ENCODE measurements around the gene RAB3C. TPM values are rescaled to one million over a fixed set of nuclear protein-coding genes. Genes with fewer than 3 reads are reported as not detected.

RAB3C gene
- total RNA-seq, 2 donors from 2014 or later: not detected

DNA sequence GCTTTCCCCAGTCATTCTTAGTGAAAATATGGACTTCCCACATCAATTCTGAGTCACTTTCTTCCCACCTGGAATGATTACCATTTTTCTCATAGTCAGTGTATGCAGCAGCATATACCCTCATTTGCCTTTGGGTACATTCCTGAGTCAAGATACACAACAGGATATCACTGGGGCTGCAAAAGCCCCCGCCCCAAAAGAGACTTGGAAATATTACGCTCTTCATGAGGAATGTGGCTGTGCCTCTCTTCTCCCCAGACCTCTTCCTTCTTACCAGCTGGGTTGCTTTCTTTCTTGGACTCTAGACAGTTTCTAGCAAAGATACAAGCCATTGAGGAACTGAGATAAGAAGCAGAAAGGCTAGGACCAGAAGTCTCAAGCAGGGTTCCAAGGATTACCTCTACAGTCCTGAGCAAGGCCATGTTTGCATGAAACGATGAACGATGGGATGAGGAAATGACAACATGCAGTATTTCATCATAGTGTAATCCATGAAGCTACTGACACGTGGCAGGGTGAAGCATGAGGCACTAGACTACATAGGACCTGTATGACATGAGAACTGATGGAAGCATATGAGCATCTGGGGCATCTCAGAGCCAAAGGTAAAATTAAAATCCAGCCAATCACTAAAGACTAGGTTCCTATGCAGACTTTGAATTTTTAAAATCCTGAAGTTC lies 218.1 kb downstream of the RAB3C start:
- Mint-ChIP-seq H3K36me3 (ENCODE audit: low read depth) (no peaks in the 10 kb centered on the region), H3K4me1 (no peaks in the 10 kb centered on the region), H3K27me3 (peaks cover 27% of the 10 kb centered on the region), H3K9me3 (no peaks in the 10 kb centered on the region), H3K4me3 (no peak overlapping the region), H3K27ac (no peak overlapping the region)
- ATAC-seq (replicated peaks): no peak

DNA sequence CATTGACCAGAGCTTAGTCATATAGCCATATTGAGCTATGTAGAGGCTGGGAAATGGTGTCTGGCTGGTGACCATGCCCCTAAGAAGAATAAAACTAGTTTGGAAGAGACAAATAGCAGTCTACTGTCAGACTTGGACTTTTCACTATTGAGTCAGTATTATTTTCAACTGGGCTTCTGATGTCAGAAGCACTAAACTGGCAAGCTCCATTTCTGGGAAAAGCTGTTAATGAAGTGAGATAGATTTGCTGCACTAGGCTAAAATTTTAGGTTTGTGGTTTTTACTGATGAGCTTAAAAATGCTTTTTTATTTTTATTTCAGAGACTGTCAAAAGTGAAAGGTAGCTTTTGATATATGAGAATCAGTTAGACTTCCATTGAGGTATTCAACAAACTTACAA lies 220.2 kb downstream of the RAB3C start:
- Mint-ChIP-seq H3K9me3 (no peaks in the 10 kb centered on the region), H3K27ac (no peak overlapping the region), H3K4me3 (no peak overlapping the region), H3K36me3 (ENCODE audit: low read depth) (no peaks in the 10 kb centered on the region), H3K4me1 (no peaks in the 10 kb centered on the region), H3K27me3 (peaks cover 30% of the 10 kb centered on the region)
- no peak for ATAC-seq (replicated peaks)

DNA sequence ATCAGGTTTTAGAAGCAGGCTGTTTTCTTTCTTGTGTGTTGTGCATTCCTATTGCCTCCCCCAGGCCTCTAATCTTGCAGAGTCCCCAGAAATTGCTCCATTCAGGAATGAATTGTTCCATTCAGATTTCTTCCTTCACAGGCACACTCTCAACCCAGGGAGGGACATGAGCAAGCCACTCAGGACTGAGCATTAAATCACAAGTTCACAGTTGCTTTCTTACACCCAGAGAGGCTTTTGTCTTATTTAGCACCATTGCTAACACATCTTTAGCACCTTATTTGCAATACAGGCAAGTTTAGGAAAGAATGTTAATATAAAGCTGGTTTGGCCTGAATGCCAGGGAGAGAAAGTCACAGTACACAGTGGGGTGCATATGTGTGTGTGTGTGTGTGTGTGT lies 221.4 kb downstream of the RAB3C start:
- no peaks in the 10 kb centered on the region for H3K36me3 Mint-ChIP-seq (ENCODE audit: low read depth)
- H3K4me1 Mint-ChIP-seq: no peaks in the 10 kb centered on the region
- H3K27me3 Mint-ChIP-seq: peaks cover 27% of the 10 kb centered on the region
- H3K4me3 Mint-ChIP-seq: no peak overlapping the region
- no peak for ATAC-seq (replicated peaks)
- H3K9me3 Mint-ChIP-seq: no peaks in the 10 kb centered on the region
- no peak overlapping the region for H3K27ac Mint-ChIP-seq

DNA sequence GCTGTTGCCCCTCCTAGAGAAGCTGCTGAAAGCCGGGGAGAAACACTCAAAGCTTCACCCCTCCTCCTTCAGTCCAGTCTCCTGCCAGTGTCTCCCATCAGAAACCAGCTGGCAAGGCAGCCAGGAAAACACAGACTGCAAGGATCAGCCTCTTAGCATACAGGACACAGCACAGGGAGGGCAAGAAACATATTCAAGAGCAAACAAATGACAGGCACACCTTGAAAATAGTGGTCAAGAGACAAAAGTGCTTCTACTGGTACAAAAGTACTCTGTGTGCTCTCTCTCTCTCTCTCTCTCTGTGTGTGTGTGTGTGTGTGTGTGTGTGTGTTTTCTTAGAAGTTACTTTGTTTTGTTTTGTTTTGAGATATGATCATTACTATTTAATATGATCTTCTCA lies 227.2 kb downstream of the RAB3C start:
- no peaks in the 10 kb centered on the region for H3K36me3 Mint-ChIP-seq (ENCODE audit: low read depth)
- H3K27me3 Mint-ChIP-seq: peaks cover 23% of the 10 kb centered on the region
- H3K4me1 Mint-ChIP-seq: no peaks in the 10 kb centered on the region
- H3K27ac Mint-ChIP-seq: no peak overlapping the region
- H3K9me3 Mint-ChIP-seq: no peaks in the 10 kb centered on the region
- no peak overlapping the region for H3K4me3 Mint-ChIP-seq
- ATAC-seq (replicated peaks): no peak

DNA sequence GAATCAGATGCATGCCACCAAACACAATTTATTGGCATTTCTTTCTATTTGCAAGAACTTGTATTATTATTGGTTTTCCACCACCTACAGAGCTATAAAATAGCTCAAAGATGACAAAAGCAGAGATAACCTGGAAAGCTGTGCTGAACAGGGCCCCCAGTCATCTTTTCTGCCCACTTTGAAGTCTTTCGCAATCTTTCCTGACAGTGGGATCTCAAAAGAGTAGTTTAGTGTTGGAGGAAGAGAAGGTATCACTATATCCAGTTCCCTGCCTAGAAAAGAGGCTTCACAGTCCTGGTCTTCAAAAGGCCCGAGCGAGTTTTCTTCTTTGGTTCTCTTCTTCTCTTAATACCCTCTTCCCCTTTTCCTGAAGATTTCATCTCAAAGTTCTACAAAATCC lies 231.0 kb downstream of the RAB3C start:
- H3K27me3 Mint-ChIP-seq: no peaks in the 10 kb centered on the region
- ATAC-seq (replicated peaks): no peak
- H3K36me3 Mint-ChIP-seq (ENCODE audit: low read depth): no peaks in the 10 kb centered on the region
- no peaks in the 10 kb centered on the region for H3K4me1 Mint-ChIP-seq
- H3K9me3 Mint-ChIP-seq: no peaks in the 10 kb centered on the region
- H3K27ac Mint-ChIP-seq: no peak overlapping the region
- no peak overlapping the region for H3K4me3 Mint-ChIP-seq

DNA sequence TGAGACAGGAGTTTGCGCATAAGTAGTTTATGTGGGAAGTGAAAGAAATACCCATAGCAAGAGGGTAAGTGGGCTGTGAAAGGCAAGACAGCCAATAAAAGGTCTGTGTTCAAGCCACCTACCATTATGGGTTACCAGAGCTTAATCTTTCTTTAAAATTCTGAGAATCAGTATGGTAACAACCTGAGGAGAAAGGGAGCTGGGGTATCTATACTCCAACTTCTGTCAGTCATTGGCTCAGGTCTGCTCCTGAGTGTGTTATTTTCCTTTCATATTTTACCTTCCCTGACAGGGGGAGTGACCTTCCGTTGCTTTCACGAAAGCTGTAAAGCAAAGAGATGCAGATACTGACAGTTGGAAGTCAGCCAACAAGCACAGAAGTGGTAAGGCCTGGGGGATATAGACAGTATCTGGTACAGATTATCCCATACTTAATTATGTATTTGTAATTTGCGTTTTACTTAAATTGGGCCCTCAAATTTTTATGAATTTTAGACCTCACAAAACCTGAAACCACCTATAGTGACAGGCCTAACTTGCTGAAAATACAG lies 233.4 kb downstream of the RAB3C start:
- Mint-ChIP-seq H3K4me1 (no peaks in the 10 kb centered on the region), H3K27me3 (no peaks in the 10 kb centered on the region), H3K9me3 (no peaks in the 10 kb centered on the region), H3K27ac (no peak overlapping the region), H3K36me3 (ENCODE audit: low read depth) (no peaks in the 10 kb centered on the region), H3K4me3 (no peak overlapping the region)
- no peak for ATAC-seq (replicated peaks)

DNA sequence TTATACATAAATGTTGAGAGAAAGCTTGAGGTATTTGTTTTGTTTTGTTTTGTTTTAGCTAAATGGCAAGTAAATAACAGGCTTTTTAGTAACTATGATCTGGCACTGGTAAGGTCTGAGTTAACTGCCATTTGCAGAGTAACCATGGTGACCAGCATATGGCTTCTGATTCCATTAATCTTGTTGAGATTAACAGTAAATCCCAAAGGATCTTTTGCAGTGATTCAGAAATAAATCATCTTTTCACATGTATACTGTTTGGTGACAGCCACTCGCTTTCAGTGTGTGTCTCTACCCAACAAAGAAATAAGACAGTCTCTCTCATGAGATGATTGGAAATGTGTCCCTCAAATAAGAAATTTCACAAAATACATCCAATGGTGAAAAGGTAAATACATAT lies 235.6 kb downstream of the RAB3C start:
- no peaks in the 10 kb centered on the region for H3K4me1 Mint-ChIP-seq
- no peak overlapping the region for H3K27ac Mint-ChIP-seq
- H3K36me3 Mint-ChIP-seq (ENCODE audit: low read depth): no peaks in the 10 kb centered on the region
- H3K27me3 Mint-ChIP-seq: no peaks in the 10 kb centered on the region
- H3K9me3 Mint-ChIP-seq: no peaks in the 10 kb centered on the region
- H3K4me3 Mint-ChIP-seq: no peak overlapping the region
- ATAC-seq (replicated peaks): no peak

DNA sequence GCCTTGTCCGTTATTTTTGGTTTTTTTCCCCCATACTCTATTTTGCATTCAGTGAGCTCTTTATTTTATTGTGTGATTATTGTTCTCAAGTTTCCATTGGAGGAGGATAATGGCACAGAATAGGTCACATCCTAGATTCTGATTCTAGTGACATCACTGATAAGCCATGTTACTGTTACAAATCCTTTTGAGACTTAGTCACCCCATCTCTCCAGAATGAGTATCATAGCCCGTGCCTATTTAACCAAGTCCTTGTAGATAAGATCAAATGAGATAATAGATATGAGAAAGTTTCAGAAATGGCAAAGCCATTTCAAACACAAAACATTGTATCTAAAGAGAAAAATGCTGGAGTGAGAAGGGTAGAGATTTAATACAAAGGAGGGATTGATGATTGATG lies 242.6 kb downstream of the RAB3C start:
- Mint-ChIP-seq H3K4me1 (no peaks in the 10 kb centered on the region), H3K36me3 (ENCODE audit: low read depth) (no peaks in the 10 kb centered on the region), H3K27ac (no peak overlapping the region), H3K27me3 (peaks cover 8% of the 10 kb centered on the region), H3K4me3 (no peak overlapping the region), H3K9me3 (no peaks in the 10 kb centered on the region)
- no peak for ATAC-seq (replicated peaks)

DNA sequence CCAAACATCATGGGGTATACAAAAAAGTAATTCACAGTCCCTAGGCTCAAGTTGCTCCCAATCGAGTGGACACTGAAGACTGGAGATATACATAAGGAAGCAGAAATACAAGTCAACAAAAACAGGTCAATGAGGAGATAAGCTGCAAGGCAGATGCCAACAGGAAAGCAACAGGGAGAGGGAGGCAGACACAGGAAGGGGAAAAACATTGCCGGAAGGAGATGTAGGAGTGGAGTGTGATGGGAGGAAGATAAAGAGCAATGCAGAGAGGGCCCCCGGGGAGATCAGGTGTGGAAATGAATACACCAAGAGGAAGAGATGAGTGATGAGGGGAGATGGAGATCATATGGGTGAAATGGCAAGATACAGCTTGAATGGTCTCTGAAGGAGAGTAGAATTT lies 243.0 kb downstream of the RAB3C start:
- Mint-ChIP-seq H3K4me3 (no peak overlapping the region), H3K36me3 (ENCODE audit: low read depth) (no peaks in the 10 kb centered on the region), H3K27me3 (peaks cover 8% of the 10 kb centered on the region), H3K9me3 (no peaks in the 10 kb centered on the region), H3K4me1 (no peaks in the 10 kb centered on the region), H3K27ac (no peak overlapping the region)
- no peak for ATAC-seq (replicated peaks)

DNA sequence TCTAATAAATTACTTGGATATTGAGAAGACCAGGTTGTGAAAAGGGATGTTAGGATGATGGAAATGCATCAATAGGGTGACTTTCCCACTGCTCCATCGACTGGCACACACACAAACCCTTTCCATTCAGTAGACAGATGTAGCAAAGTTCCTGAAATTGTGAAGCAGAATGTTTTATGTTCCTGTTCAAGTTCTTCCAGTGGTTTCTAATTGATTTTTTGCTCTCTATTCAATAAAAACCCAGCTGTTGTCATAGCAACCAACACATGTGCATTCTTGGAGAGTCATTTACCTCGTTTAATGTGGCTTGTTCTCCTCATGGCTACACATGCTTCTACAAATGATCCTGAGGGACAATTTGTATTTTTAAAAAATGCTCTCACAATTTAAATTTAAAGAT lies 244.6 kb downstream of the RAB3C start:
- ATAC-seq (replicated peaks): no peak
- Mint-ChIP-seq H3K27me3 (peaks cover 8% of the 10 kb centered on the region), H3K36me3 (ENCODE audit: low read depth) (no peaks in the 10 kb centered on the region), H3K9me3 (no peaks in the 10 kb centered on the region), H3K4me1 (no peaks in the 10 kb centered on the region), H3K27ac (no peak overlapping the region), H3K4me3 (no peak overlapping the region)

DNA sequence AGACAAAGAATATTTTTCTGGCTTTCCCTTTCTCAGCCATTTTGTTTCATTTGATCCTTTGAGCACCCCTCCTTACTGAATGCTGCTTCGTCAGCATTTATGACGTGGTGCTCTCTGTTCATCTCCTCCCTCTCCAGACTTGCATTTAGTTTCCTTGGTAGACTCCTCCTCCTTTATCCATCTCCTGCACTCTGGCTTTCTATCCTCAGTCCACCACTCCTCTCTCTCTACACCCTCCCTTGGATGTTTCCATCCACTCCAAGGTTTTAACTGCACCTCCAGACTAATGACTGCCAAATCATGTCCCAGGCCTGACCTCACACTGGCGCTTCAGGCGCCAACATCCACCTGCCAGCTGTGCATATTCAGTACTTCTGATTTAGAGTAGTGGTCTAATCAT lies 245.4 kb downstream of the RAB3C start:
- peaks cover 8% of the 10 kb centered on the region for H3K27me3 Mint-ChIP-seq
- no peak overlapping the region for H3K27ac Mint-ChIP-seq
- H3K9me3 Mint-ChIP-seq: no peaks in the 10 kb centered on the region
- no peak overlapping the region for H3K4me3 Mint-ChIP-seq
- H3K4me1 Mint-ChIP-seq: no peaks in the 10 kb centered on the region
- no peaks in the 10 kb centered on the region for H3K36me3 Mint-ChIP-seq (ENCODE audit: low read depth)
- ATAC-seq (replicated peaks): no peak

DNA sequence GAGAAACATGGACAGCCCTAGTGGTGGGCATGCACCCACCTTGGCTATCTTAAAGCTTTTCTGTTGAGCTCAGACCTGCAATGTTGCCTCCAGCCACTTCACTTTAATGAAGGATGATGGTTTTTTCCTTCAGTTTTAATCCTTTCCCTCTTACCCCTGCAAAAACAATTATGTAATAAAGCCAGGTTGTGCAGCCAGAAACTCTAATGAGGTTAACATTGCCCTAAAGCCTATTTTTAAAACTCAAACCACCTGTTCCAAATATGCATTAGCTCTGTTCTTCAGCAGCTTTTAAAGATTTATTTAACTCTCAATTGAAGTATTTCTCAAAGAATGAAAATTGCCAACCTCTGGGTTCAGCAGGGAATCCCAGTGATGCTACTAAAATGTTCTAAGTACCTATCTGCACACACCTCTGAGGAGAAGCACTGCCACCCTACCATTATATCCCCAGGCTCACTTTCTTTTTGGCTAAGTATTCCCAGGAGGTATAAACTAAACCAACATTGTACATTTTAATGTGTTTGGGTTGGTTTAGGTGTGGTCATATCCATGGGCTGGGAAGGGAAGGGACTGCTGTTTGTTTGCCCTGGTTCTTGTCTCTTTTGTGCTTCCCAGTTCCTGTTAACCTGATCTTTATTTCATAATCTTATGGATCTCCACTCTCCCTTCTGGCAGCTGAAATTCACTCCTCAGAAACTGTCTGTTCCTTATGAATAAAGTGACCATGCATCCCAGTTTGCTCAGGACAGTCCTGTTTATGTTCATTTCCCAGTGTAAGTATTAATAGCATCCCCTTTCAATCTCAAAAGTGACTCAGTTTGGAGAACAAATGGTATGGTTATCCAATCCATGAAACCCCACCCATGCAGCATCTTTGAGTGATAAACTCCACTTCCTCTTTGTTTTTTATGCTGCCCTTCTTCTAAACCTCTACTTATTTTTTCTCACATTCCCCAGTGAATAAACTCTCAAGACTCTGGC lies 251.7 kb downstream of the RAB3C start:
- no peak overlapping the region for H3K4me3 Mint-ChIP-seq
- H3K9me3 Mint-ChIP-seq: no peaks in the 10 kb centered on the region

DNA sequence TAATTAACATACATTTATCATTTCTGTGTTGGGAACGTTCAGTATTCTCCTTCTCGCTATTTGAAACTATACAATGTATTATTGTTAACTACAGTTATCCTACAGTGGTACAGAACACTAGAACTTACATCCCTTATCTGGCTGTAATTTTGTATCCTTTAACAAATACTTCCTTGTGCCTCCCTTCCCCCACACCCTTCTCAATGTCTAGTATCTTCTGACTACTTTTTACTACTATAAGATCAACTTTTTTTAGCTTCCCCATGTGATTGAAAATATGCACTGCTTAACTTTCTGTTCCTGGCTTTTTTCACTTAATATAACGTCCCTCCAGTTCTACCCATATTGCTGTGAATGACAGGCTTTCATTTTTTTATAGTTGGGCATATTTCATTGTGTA lies 253.5 kb downstream of the RAB3C start:
- no peak overlapping the region for H3K27ac Mint-ChIP-seq
- H3K27me3 Mint-ChIP-seq: no peaks in the 10 kb centered on the region
- ATAC-seq (replicated peaks): no peak
- H3K4me1 Mint-ChIP-seq: no peaks in the 10 kb centered on the region
- H3K4me3 Mint-ChIP-seq: no peak overlapping the region
- H3K9me3 Mint-ChIP-seq: peaks cover 5% of the 10 kb centered on the region
- no peaks in the 10 kb centered on the region for H3K36me3 Mint-ChIP-seq (ENCODE audit: low read depth)

More for the DNA sequence above, 251.7 kb downstream of the RAB3C start:
- H3K27me3 Mint-ChIP-seq: no peaks in the 10 kb centered on the region
- ATAC-seq (replicated peaks): no peak
- no peak overlapping the region for H3K27ac Mint-ChIP-seq
- H3K36me3 Mint-ChIP-seq (ENCODE audit: low read depth): no peaks in the 10 kb centered on the region
- H3K4me1 Mint-ChIP-seq: no peaks in the 10 kb centered on the region

DNA sequence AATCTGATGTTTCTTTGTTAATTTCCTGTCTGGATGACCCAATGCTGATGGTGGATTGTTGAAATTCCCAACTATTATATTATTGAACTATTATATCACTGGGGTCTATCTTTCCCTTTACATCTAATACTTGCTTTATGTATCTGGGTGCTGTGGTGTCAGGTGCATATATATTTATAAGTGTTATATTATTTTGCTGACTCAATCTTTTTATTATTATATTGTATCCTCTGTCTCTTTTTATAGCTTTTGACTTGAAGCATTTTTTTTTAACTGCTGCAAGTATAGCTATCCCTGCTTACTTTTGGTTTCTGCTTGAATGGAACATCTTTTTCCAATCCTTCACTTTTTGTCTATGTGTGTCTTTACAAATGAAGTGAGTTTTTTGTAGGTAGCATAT lies 255.9 kb downstream of the RAB3C start:
- H3K27me3 Mint-ChIP-seq: peaks cover 8% of the 10 kb centered on the region
- ATAC-seq (replicated peaks): no peak
- no peak overlapping the region for H3K4me3 Mint-ChIP-seq
- no peaks in the 10 kb centered on the region for H3K4me1 Mint-ChIP-seq
- H3K36me3 Mint-ChIP-seq (ENCODE audit: low read depth): no peaks in the 10 kb centered on the region
- peaks cover 5% of the 10 kb centered on the region for H3K9me3 Mint-ChIP-seq
- H3K27ac Mint-ChIP-seq: no peak overlapping the region

DNA sequence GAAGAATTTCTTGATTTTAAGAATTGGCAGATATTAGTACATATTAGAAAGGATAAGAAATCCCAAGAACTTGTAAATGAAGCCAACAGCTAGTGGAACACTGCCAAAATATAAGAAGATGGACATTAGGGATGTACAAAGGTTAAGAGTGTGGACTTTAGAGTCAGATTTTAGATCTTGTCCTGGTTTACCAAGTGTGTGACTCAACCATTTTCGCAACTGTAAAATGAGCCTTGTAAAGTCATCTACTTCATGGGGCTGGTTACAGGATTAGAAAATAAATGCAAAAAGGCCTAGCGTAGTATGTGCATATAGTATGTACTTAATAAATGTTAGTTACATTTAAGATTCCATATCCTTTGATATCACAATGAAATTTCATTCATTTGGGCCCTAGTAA lies 260.0 kb downstream of the RAB3C start:
- peaks cover 5% of the 10 kb centered on the region for H3K9me3 Mint-ChIP-seq
- H3K36me3 Mint-ChIP-seq (ENCODE audit: low read depth): no peaks in the 10 kb centered on the region
- no peak for ATAC-seq (replicated peaks)
- no peak overlapping the region for H3K27ac Mint-ChIP-seq
- no peak overlapping the region for H3K4me3 Mint-ChIP-seq
- H3K4me1 Mint-ChIP-seq: no peaks in the 10 kb centered on the region
- peaks cover 15% of the 10 kb centered on the region for H3K27me3 Mint-ChIP-seq

Data from activated T-helper 17 cell treated with anti-CD3 and anti-CD28 coated beads, Interleukin-2, amount 50 U/mL, for 72 hours (primary cell).